A673 (cell line): Measurements from ENCODE around the gene GALNT18. TPM values are rescaled to one million over a fixed set of nuclear protein-coding genes. Genes with fewer than 3 reads are reported as not detected.

Experiments
- BruUV-seq: library from RNA; stranded (reverse); fragments of 400-500 nt; replicated peaks from 2 replicates; lab custom pipeline; 2021; lab: Mats Ljungman, UMichigan
- CTCF ChIA-PET: fragments of 300-600 bp; sonication (Branson Sonifier 250); formaldehyde crosslinking; loops from one replicate; lab custom pipeline; 2022; ENCODE audit warnings: antibody characterized with exemption; lab: Charles Lee
- POLR2A ChIA-PET: fragments of 300-600 bp; sonication (Branson Sonifier 250); formaldehyde crosslinking; loops from one replicate; lab custom pipeline; 2022; ENCODE audit warnings: antibody characterized with exemption; ENCODE audit not compliant: low non-redundant PET; lab: Charles Lee
- DNase-seq: peaks from one replicate; pipeline ENCODE4 v3.0.0-alpha.2; 2015; ENCODE audit warnings: low spot score
- H3K27ac ChIP-seq: fragments of 200-600 bp; sonication (generic); 2 replicates; pipeline ENCODE4 v1.5.1; 2016; ENCODE audit warnings: mixed run types, low read depth, mild to moderate bottlenecking, mixed read lengths, antibody characterized with exemption, low read length; ENCODE audit not compliant: poor library complexity, severe bottlenecking
- H3K27me3 ChIP-seq: fragments of 200-600 bp; sonication (generic); replicated peaks from 2 replicates; pipeline ENCODE4 v1.6.1; 2017; ENCODE audit warnings: mixed run types, low read depth, mild to moderate bottlenecking, mixed read lengths, antibody characterized with exemption, low read length; ENCODE audit not compliant: insufficient read depth, poor library complexity
- H3K36me3 ChIP-seq: fragments of 200-600 bp; sonication (generic); 2 replicates; pipeline ENCODE4 v1.6.1; 2016; ENCODE audit warnings: mixed run types, mild to moderate bottlenecking, mixed read lengths, antibody characterized with exemption, low read length; ENCODE audit not compliant: insufficient read depth, poor library complexity, severe bottlenecking
- H3K4me1 ChIP-seq: fragments of 200-600 bp; sonication (generic); 2 replicates; pipeline ENCODE4 v1.6.1; 2017; ENCODE audit warnings: mixed run types, mild to moderate bottlenecking, mixed read lengths, antibody characterized with exemption, low read length; ENCODE audit not compliant: insufficient read depth, poor library complexity, severe bottlenecking
- H3K4me3 ChIP-seq: fragments of 200-600 bp; sonication (generic); 2 replicates; pipeline ENCODE4 v1.5.1; 2016; ENCODE audit warnings: low read depth, mixed run types, mild to moderate bottlenecking, mixed read lengths, low read length; ENCODE audit not compliant: poor library complexity, severe bottlenecking
- H3K9me3 ChIP-seq: fragments of 200-600 bp; sonication (generic); 2 replicates; pipeline ENCODE4 v1.6.1; 2016; ENCODE audit warnings: mixed run types, low read depth, mild to moderate bottlenecking, mixed read lengths, antibody characterized with exemption, low read length; ENCODE audit not compliant: poor library complexity, severe bottlenecking
- CTCF ChIP-seq: fragments of 300-800, 200-600 bp; sonication (generic); conservative IDR thresholded peaks from 2 replicates; pipeline ENCODE4 v1.5.1; 2017; ENCODE audit warnings: low read depth, mild to moderate bottlenecking, antibody characterized with exemption, low read length, moderate library complexity, mixed read lengths
- EZH2 ChIP-seq: fragments of 200-600 bp; sonication (generic); IDR thresholded peaks from 2 replicates; pipeline ENCODE4 v1.6.1; 2017; ENCODE audit warnings: borderline replicate concordance, low read depth, mild to moderate bottlenecking, mixed read lengths, antibody characterized with exemption, low read length; ENCODE audit not compliant: poor library complexity, severe bottlenecking
- intact Hi-C: fragments of 100-400 bp; cut with micrococcal nuclease; formaldehyde crosslinking; loops from one replicate; pipeline ENCODE4 v1.10.0; 2022; ENCODE audit not compliant: unreplicated experiment
- total RNA-seq: library from RNA; stranded (reverse); gene quantifications from 2 replicates; pipeline ENCODE4 v1.2.3, GENCODE V29; 2021

Gene GALNT18
- total RNA-seq, 1 experiment from 2014 or later = 0.37 TPM

GRCh38 chr11:11661326-11662040, 39.7 kb upstream of the GALNT18 start:
- ChIA-PET CTCF (no interaction called here), POLR2A (no interaction called here)
- no peak for DNase-seq
- H3K27me3 ChIP-seq = peaks cover 18% of the 10 kb centered on the region
- H3K27ac ChIP-seq = no peak overlapping the region
- no peaks in the 10 kb centered on the region for H3K9me3 ChIP-seq
- no TSS peak for BruUV-seq
- H3K4me1 ChIP-seq = no peaks in the 10 kb centered on the region
- H3K36me3 ChIP-seq = no peaks in the 10 kb centered on the region
- intact Hi-C loops = no loop called here
- TF ChIP-seq CTCF = no peak
- TF ChIP-seq EZH2 = no peak
- H3K4me3 ChIP-seq = no peak overlapping the region

- ChIA-PET CTCF (no interaction called here), POLR2A (no interaction called here)
- H3K27ac ChIP-seq = no peak overlapping the region
- no peak overlapping the region for H3K4me3 ChIP-seq
- H3K36me3 ChIP-seq = no peaks in the 10 kb centered on the region
- DNase-seq = no peak
- no peaks in the 10 kb centered on the region for H3K4me1 ChIP-seq
- no TSS peak for BruUV-seq
- peaks cover 18% of the 10 kb centered on the region for H3K27me3 ChIP-seq
- intact Hi-C loops = no loop called here
- H3K9me3 ChIP-seq = no peaks in the 10 kb centered on the region
- TF ChIP-seq EZH2 (no peak), CTCF (no peak)
Measured at GRCh38 chr11:11660363-11660740, 38.5 kb upstream of the GALNT18 start.

GRCh38 chr11:11659567-11660362, 38.0 kb upstream of the GALNT18 start:
- H3K9me3 ChIP-seq = no peaks in the 10 kb centered on the region
- intact Hi-C loops = no loop called here
- CTCF ChIA-PET = interaction anchor here (0.5 kb wide), 1 partner anchor 436 kb away, joined by 3 read pairs; no protein-coding TSS in a partner anchor
- POLR2A ChIA-PET = no interaction called here
- H3K4me3 ChIP-seq = no peak overlapping the region
- no peak overlapping the region for H3K27ac ChIP-seq
- no peaks in the 10 kb centered on the region for H3K4me1 ChIP-seq
- no peak for DNase-seq
- no TSS peak for BruUV-seq
- H3K36me3 ChIP-seq = no peaks in the 10 kb centered on the region
- H3K27me3 ChIP-seq = peaks cover 16% of the 10 kb centered on the region
- TF ChIP-seq EZH2 (no peak), CTCF (peak; percentile 36; the same call in 1 of the 2 replicates)
